GM19463 (cell line): ENCODE data around the gene EPB41L3.

ENCODE experiments used
- ATAC-seq: cut with Tn5 transposase; IDR thresholded peaks from one replicate; pipeline ENCODE4 v1.9.1; 2021; ENCODE audit warnings: mild to moderate bottlenecking, moderate library complexity; ENCODE audit not compliant: unreplicated experiment

Gene EPB41L3

DNA sequence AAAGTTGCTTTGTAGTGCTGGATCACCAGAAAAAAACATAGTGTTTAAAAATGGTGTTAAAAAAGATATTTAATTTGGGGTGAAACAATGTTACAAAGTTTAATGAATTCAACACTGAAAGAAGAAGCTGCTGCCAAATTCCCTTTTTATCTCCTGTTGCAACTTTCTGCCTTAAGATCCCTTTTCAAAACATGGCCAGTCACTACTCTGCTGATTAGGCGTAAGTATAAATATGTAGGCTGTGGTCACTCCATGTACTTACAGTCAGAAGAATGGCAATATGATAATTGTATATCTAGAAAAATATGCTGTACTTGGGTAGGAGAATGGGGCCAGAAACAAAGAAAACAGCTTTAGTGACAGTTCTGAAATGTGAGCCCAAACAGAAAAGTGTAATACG lies 124.8 kb downstream of the EPB41L3 start:
- ATAC-seq, result no peak

DNA sequence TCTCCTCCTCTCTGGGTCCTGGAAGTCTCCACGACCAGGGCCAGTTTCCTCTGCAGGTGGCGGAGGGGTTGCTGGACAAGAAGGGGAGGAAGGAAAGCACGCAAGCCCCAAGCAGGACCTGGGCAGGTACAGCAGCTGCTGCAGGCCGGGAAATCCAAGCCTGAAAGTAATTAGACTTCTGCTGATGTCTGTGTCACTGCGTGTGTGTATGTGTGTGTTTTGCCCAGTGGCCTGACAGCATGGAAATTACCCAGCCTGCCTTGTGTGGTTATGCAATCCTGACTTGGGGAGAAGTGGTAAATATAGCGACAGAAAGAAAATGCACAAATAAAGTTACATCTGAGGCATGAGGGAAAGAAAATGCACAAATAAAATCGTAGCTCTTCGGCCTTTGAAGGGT lies 126.5 kb downstream of the EPB41L3 start:
- no peak for ATAC-seq

GRCh38 chr18:5416112-5416511 lies 127.7 kb downstream of the EPB41L3 start:
- ATAC-seq, result no peak

DNA sequence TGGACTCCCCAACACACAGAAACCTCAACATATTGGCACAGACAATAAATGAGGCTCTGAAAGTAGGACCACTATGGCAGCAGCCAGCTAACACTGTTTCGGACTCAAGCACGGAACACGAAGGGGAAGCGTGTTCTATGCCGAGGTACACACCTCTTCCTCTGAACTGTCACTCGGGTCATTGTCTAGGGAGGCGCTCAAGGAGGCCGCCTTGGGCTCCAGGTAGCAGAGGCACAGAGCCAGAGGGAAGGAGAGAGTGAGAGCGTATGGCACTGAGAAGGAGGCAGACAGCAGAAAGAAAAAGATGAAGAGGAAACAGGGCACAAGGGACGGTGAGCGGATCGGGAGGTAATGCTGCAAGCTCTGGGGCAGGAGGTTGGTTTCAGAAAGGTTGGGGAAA lies 128.1 kb downstream of the EPB41L3 start:
- ATAC-seq, result no peak

DNA sequence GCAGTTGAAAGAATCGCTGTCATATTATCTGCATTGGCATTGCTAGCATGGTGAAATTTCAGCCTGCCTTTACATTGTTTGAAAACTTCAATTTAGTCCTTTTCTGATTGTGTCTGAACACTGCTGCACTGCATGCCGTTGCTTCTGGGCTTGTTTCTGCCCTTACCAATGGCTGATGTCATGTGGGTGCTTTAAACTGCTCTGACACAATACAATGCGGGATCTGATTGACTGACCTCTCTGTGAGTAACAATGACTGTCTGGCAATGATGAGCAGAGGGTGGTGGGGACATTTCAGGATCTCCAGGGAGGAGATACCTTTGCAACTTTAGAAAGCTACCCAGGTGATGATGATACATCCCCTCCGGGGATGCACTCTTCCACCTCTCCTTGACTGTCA lies 128.8 kb downstream of the EPB41L3 start:
- ATAC-seq, result no peak

- no peak for ATAC-seq
These were observed 129.3 kb downstream of the EPB41L3 start for GRCh38 chr18:5414546-5414945.

DNA sequence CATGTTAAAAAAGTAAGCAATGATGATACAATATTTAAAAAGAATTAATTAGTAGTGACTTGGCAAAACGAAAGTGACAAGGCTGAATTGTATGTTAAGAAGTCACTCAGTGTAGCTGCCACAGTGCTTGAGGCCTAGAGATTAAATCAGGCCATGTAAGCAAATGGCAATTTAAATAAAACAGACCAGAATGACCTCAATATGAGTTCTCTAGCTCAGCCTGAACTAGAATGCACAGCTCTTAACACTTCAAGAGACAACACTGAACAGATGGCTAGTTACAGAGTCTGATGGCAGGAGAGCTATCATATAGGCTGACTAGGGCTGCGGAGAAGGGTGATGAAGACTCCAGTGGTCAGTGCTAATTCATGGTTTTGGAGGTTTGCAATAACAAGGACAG lies 130.3 kb downstream of the EPB41L3 start:
- ATAC-seq, result no peak

- no peak for ATAC-seq
These were observed 133.2 kb downstream of the EPB41L3 start for GRCh38 chr18:5410582-5410981.

DNA sequence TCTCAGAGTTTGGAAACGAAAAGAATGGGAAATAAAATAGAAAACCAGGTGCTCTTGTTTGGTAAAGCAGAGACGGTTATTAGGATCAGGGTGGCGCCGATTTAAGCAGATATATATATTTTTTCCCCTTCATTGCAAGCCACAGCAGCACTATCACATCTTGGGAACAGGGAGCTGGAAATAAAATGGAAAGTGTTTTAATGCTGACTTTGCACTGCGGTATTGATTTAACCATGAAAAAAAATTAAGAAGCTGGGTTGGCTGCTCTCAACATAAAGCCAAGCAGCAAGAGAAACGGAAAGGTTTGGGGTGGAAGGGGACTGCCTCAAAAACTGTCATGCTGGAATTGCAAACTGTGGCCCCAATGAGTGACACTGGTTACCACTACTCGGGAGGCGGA lies 145.5 kb downstream of the EPB41L3 start:
- no peak for ATAC-seq

GRCh38 chr18:5397102-5397501 lies 146.7 kb downstream of the EPB41L3 start:
- ATAC-seq, result no peak

DNA sequence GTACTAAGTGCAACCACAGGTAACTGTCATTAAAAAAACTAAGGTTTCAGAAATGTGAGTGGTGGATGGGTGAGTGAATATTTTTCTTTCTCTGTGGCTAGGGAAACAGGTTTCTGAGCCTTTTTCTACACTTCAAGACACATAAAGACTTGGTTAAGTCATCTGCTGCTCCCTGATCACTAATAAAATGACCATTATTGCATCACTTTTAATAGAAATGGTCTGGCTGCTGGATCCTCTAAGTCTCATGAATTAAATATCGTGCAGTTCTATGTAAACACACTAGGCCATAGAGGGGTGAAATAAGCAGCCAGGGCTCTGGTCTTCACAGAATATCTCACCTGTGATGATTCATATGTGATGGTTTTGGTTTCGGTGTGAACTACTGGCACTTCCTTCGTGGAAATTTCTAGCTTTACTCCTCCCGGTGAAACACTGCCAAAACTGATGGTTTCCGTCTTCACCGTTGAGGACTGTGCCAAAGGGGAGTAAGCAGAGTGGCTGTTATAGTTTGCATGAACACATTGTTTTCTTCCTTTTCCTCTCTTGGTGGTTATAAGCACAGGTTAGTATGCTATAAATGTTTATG lies 147.8 kb downstream of the EPB41L3 start:
- peak; percentile 61 for ATAC-seq

- ATAC-seq, result no peak
These were observed 150.0 kb downstream of the EPB41L3 start for GRCh38 chr18:5393779-5394178.

DNA sequence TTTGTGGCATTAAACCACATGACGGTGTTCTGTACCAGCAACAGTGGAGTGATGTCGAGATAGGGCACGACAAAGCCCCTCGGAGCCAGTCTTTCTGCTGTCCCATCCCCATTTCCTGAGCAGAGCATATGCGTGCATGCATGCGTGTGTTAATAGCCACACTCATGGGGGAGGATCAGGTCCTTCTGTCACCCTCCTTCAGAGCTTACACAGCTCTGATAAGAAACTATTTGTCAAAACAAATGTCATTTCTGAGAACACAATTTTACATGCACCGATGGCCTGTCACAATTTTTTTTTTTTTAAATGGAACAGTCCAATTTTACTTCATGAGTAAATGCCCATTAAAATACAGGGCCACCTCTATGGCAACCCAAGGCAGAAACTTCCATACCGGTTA lies 152.4 kb downstream of the EPB41L3 start:
- no peak for ATAC-seq

DNA sequence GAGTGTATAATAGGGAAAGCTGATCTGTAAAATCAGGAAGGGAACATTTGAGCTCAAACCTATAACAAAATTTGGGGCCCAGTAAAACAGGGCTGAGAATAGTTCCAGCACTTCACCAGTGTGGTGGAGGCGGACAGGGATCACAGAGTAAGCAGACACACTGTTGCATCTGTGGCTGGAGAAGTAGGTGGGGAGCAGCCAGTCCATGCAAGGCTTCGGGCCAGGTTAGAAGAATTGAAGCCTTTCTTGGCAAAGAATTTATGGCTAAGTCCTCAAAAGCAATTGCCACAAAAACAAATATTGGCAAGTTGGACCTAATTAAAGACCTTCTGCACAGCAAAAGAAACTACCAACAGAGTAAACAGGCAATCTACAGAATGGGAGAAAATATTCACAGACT lies 154.4 kb downstream of the EPB41L3 start:
- no peak for ATAC-seq

- no peak for ATAC-seq
These were observed 154.9 kb downstream of the EPB41L3 start for GRCh38 chr18:5388896-5389295.

GRCh38 chr18:5380586-5380985 lies 163.2 kb downstream of the EPB41L3 start:
- no peak for ATAC-seq

DNA sequence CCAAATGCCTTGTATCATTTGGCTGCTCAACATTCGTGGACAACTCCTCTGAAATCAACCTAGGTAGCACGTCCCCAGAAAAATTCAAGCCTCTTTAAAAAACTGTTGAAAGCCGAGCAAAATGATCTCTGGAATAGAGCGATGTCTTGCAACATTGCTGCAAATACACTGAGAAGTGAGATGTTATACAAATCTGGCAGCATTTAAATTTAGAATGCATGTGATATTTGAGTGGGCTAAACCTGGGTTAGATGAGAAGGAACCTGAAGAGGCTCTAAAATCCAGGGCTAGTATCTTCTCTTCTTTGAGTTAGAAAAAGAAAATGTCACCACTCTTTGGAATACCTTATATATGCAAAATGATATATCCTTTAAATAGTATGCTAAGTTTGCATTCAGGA lies 166.8 kb downstream of the EPB41L3 start:
- ATAC-seq, result no peak

GRCh38 chr18:5370332-5370731 lies 173.5 kb downstream of the EPB41L3 start:
- ATAC-seq, result no peak

GRCh38 chr18:5369513-5369912 lies 174.3 kb downstream of the EPB41L3 start:
- no peak for ATAC-seq

DNA sequence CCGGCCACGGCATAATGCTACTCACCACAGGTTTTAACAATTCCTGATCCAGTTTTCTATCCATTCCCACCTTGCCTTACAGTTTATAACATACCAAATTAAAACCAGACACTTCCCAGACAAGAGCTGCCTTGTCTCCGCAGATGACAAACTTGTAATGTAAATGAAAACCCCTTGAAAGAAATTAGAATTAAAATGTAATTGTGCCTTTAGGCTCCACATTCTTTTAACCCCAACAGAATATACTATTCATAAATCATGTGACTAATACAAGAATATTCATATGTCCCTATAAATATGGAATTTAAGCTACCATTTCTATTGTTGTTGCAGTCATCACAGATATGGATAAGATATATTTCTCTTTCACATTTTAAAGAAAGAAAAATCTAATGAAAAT lies 178.4 kb downstream of the EPB41L3 start:
- no peak for ATAC-seq

DNA sequence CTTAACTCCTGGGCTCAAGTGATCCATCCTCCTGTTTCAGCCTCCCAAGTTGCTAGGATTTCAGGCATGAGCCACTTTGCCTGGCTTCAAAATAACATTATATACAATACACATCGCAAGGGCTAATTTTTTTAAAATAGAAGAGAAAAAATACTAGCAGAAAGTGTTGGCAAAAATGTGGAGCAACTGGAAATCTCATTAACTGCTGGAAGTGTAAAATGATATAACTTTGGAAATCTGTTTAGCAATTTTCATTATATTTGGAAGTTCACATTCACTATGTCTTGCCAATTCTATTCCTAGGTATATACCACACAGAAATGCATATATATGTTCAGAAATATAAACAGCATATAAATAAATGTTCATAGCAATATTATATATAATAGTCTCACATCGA lies 193.2 kb downstream of the EPB41L3 start:
- ATAC-seq, result no peak
